ENCODE measurements around the gene EIF4B. TPM values are rescaled to one million over a fixed set of nuclear protein-coding genes. Genes with fewer than 3 reads are reported as not detected.

Gene EIF4B
- total RNA-seq, 1 experiment from 2014 or later = 809 TPM

DNA sequence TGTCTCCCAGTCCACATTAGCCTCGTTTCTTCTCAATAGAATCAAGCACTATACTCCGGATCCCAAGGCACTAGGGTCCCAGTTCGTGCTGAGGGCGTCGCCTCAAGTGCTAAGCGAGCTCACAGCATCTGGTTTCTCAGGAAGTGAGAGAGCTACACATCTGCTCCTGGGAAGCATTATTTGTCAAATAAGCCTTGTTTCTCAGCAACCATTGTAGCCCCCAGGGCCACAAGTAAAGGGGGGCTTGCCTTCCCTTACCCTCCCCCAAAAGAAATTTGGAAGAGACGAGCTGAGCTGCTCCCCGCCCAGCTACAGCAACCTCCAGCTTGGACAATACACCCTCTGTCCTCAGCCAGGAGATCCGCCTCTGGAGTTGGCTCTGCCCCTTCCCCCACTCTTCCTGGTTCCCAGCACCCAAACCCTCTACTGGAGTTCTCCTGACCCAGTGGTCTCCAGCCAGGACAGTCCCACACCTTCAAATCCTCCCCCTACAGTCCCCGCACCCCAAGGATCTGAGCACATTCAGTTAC lies 37.9 kb downstream of the EIF4B start:
- BruUV-seq (replicated peaks) = no TSS peak
- ATAC-seq = no peak

DNA sequence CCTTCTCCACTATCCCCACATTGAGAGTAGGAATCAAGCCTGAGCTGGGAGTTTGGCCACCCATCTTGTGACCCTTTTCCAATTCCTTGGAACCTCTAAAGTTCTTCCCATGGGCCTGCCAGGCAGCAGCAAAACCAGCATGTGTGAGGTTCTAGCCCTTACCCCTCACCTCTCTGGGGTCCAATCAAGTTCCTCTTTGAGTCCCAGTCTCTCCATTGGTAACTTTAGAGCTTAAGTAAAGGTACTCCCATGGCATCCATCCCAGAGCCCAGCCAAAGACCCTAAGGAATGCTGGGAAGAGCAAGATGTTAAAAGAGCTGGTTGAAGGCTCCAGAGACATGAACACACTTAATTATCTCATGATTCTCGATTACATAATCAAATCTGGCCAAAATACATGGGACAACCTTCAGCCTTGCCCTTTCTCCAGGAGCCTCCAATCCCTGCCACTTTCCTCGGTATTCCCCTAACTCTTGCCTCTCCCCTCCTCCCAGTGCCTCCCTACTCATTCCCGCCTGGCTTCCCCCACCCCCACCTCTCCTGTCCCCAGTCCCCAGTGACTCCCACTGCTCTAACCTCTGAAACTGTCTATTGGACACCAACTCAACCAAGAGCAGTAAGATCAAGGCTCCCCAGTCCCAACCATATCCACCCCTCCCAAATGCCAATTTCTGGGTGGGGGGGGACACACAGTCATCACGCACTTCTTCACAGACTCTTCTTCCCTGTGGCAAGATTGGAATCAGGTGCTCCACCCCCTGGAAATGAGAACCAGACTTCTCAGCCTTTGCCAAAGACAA lies 38.8 kb downstream of the EIF4B start:
- CTCF ChIA-PET = interaction anchor here (1.4 to 2.3 kb wide), 4 partner anchors 9 to 54 kb away, joined by 4 to 9 read pairs (median 5); no protein-coding TSS in a partner anchor

More for the DNA sequence above, 37.9 kb downstream of the EIF4B start:
- no peaks in the 10 kb centered on the region; the same call in 1 of the 2 replicates for H3K79me2 ChIP-seq (ENCODE audit: insufficient read depth, low read length)
- CTCF ChIA-PET = interaction anchor here (0.6 to 2.3 kb wide), 6 partner anchors 10 to 159 kb away, joined by 3 to 9 read pairs (median 4); no protein-coding TSS in a partner anchor
- POLR2A ChIA-PET = interaction anchor here (0.6 to 3.0 kb wide), 3 partner anchors 10 to 90 kb away, joined by 3 to 14 read pairs (median 6); partner anchors contain the start of gene SPRYD3
- TF ChIP-seq EGR1 (IDR thresholded peaks at IDR 0.05; ENCODE audit: low read depth) = no peak
- peak; percentile 13; the same call in 1 of the 2 replicates for TF ChIP-seq POLR2AphosphoS5 (IDR thresholded peaks at IDR 0.05; ENCODE audit: low read depth, low read length)
- H2AFZ ChIP-seq (ENCODE audit: low read depth, low read length, poor library complexity, severe bottlenecking) = no peak overlapping the region
- H4K20me1 ChIP-seq (ENCODE audit: insufficient read depth) = 0 out of 2 replicates have a peak, but pooled peaks cover under 1% of the 10 kb centered on the region
- H3K9ac ChIP-seq (ENCODE audit: low read length) = peak overlapping the region; percentile 38
- no peaks in the 10 kb centered on the region for H3K9me2 ChIP-seq (ENCODE audit: insufficient read depth)
- peak overlapping the region in 1 of 2 experiments; percentile 18; a peak in 1 of 4 replicates for H3K4me3 ChIP-seq (replicated peaks in 1 of 2; ENCODE audit: low read depth in 1 of 2, low read length in 2 of 2)
- RAD21 ChIA-PET (ENCODE audit: low non-redundant PET in 1 of 2, low total read pairs in 2 of 2, uncharacterized antibody in 2 of 2, unreplicated experiment in 2 of 2) = interaction anchor here in 1 of 2 experiments (0.6 kb wide), 1 partner anchor 88 kb away, joined by 3 read pairs; no protein-coding TSS in a partner anchor
- no peak for DNase-seq (ENCODE audit: low read depth, low spot score)
- peaks cover 34 to 59% of the 10 kb centered on the region in 2 experiments for H3K4me1 ChIP-seq (ENCODE audit: control insufficient read depth in 1 of 2, insufficient read depth in 2 of 2, low read length in 2 of 2)
- peak overlapping the region; percentile 90 for H3K4me2 ChIP-seq (ENCODE audit: low read length)
- no peaks in the 10 kb centered on the region for H3K9me3 ChIP-seq (ENCODE audit: control insufficient read depth in 1 of 2, insufficient read depth in 1 of 2, low read depth in 1 of 2, low read length in 2 of 2)
- no peaks in the 10 kb centered on the region for H3K27me3 ChIP-seq (ENCODE audit: insufficient read depth, low read length)
- H3K36me3 ChIP-seq (ENCODE audit: control insufficient read depth in 1 of 2, insufficient read depth in 2 of 2, low read length in 2 of 2) = peaks cover 5 to 9% of the 10 kb centered on the region in 2 experiments
- peak overlapping the region; percentile 4; the same call in 1 of the 2 replicates for H3K27ac ChIP-seq (ENCODE audit: low read depth, low read length)
- intact Hi-C loops (cut with micrococcal nuclease) = no loop called here

More for the DNA sequence above, 38.8 kb downstream of the EIF4B start:
- H3K4me1 ChIP-seq (ENCODE audit: control insufficient read depth in 1 of 2, insufficient read depth in 2 of 2, low read length in 2 of 2) = peaks cover 43 to 67% of the 10 kb centered on the region in 2 experiments
- peak overlapping the region; percentile 81 to 83; a peak in 3 of 4 replicates for H3K4me3 ChIP-seq (replicated peaks in 1 of 2; ENCODE audit: low read depth in 1 of 2, low read length in 2 of 2)
- H3K79me2 ChIP-seq (ENCODE audit: insufficient read depth, low read length) = peaks cover under 1% of the 10 kb centered on the region; the same call in 1 of the 2 replicates
- TF ChIP-seq POLR2A (IDR thresholded peaks at IDR 0.05; ENCODE audit: borderline replicate concordance, extremely low read depth, insufficient read depth, insufficient read length) (no peak), SRF (IDR thresholded peaks at IDR 0.05; ENCODE audit: low read depth) (no peak), YY1 (IDR thresholded peaks at IDR 0.05; ENCODE audit: extremely low read depth, insufficient replicate concordance, low read depth, low read length) (no peak), TCF7L2 (IDR thresholded peaks at IDR 0.05; ENCODE audit: borderline replicate concordance, extremely low read depth, insufficient read depth, insufficient read length) (no peak), CEBPB (IDR thresholded peaks at IDR 0.05; ENCODE audit: low read depth) (no peak)
- no peaks in the 10 kb centered on the region; a peak in 1 of 4 replicates for H3K36me3 ChIP-seq (ENCODE audit: control insufficient read depth in 1 of 2, insufficient read depth in 2 of 2, low read length in 2 of 2)
- ATAC-seq (no peak), DNase-seq (ENCODE audit: low read depth, low spot score) (no peak)
- BruUV-seq (replicated peaks) = no TSS peak
- intact Hi-C loops (cut with micrococcal nuclease) = loop anchor here (5.0 kb wide), 2 partner anchors 38 to 322 kb away; partner anchors contain the start of gene EIF4B
- H3K9ac ChIP-seq (ENCODE audit: low read length) = 0 out of 2 replicates have a peak overlapping the region, but pooled peaks have one; percentile 93
- POLR2A ChIA-PET = interaction anchor here (1.1 to 3.0 kb wide), 2 partner anchors 9 to 39 kb away, joined by 3 to 14 read pairs; partner anchors contain the start of gene EIF4B
- H3K4me2 ChIP-seq (ENCODE audit: low read length) = peak overlapping the region; percentile 90
- H3K9me3 ChIP-seq (ENCODE audit: control insufficient read depth in 1 of 2, insufficient read depth in 1 of 2, low read depth in 1 of 2, low read length in 2 of 2) = no peaks in the 10 kb centered on the region
- H2AFZ ChIP-seq (ENCODE audit: low read depth, low read length, poor library complexity, severe bottlenecking) = no peak overlapping the region
- H4K20me1 ChIP-seq (ENCODE audit: insufficient read depth) = no peaks in the 10 kb centered on the region
- H3K27ac ChIP-seq (ENCODE audit: low read depth, low read length) = peak overlapping the region; percentile 97
- RAD21 ChIA-PET (ENCODE audit: low non-redundant PET in 1 of 2, low total read pairs in 2 of 2, uncharacterized antibody in 2 of 2, unreplicated experiment in 2 of 2) = no interaction called here
- H3K9me2 ChIP-seq (ENCODE audit: insufficient read depth) = no peaks in the 10 kb centered on the region
- no peaks in the 10 kb centered on the region for H3K27me3 ChIP-seq (ENCODE audit: insufficient read depth, low read length)

Data from HCT116 (cell line).